Measurements from ENCODE around the gene PLCB4. TPM values are rescaled to one million over a fixed set of nuclear protein-coding genes. Genes with fewer than 3 reads are reported as not detected.

The PLCB4 gene
- total RNA-seq, 1 experiment from 2014 or later = 10.1 TPM

DNA sequence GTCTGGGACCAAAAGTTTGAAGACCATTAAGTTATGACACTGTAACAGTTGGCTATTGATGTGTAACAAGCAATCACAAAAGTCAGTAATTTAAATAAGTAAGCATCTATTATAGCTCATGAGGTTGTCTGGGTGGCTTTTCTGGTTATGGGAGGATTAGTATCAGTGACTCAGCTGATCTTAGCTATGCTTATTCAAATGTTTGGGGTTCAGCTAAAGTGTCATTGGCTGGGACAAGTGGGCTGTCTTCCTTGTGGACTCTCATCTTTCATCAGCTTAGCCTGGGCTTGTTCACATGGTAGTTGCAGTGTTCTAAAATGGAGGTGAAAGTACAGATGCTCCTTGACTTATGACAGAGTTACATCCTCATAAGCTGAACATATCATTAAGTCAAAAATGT lies 370.9 kb downstream of the PLCB4 start:
- H3K27me3 Mint-ChIP-seq (ENCODE audit: low read depth) = no peaks in the 10 kb centered on the region
- H2AFZ ChIP-seq (ENCODE audit: low read length) = no peak overlapping the region

More for the DNA sequence above, 370.9 kb downstream of the PLCB4 start:
- Histone ChIP-seq H3K14ac (ENCODE audit: insufficient read depth, low read length) (no peak overlapping the region), H3K79me1 (ENCODE audit: insufficient read depth, low read depth, low read length, poor library complexity, severe bottlenecking) (no peaks in the 10 kb centered on the region), H3K9me3 (ENCODE audit: control insufficient read depth, low read depth, low read length) (peaks cover 8% of the 10 kb centered on the region), H3K9ac (ENCODE audit: extremely low read depth, insufficient read length, low read length) (no peak overlapping the region), H4K8ac (replicated peaks; ENCODE audit: insufficient read length, low read depth, low read length) (no peak overlapping the region), H3K4ac (ENCODE audit: low read depth, low read length) (no peak overlapping the region), H4K20me1 (ENCODE audit: control insufficient read depth, insufficient read depth, insufficient read length) (no peaks in the 10 kb centered on the region), H3T11ph (ENCODE audit: low read length) (no peak overlapping the region), H2AK5ac (ENCODE audit: insufficient read length, low read length) (no peak overlapping the region), H2BK20ac (ENCODE audit: low read depth, low read length, poor library complexity, severe bottlenecking) (no peak overlapping the region), H2BK12ac (ENCODE audit: insufficient read length, low read depth, low read length) (no peak overlapping the region), H2BK5ac (ENCODE audit: insufficient read length, low read length) (no peak overlapping the region), H3K79me2 (ENCODE audit: insufficient read depth, low read length) (no peaks in the 10 kb centered on the region), H3K4me1 (ENCODE audit: insufficient read depth, low read length) (no peaks in the 10 kb centered on the region), H3K56ac (ENCODE audit: insufficient read length, low read depth, low read length) (no peak overlapping the region), H4K91ac (ENCODE audit: insufficient read length, low read depth, low read length) (no peak overlapping the region), H4K5ac (ENCODE audit: insufficient read length, low read depth, low read length) (no peak overlapping the region), H2BK120ac (ENCODE audit: low read depth, low read length, poor library complexity, severe bottlenecking) (no peak overlapping the region), H2BK15ac (ENCODE audit: low read depth, low read length) (no peak overlapping the region), H3K23ac (ENCODE audit: insufficient read length, low read depth, low read length) (no peak overlapping the region), H3K4me2 (ENCODE audit: insufficient read depth, insufficient read length, low read length) (no peak overlapping the region), H3K27ac (ENCODE audit: insufficient read length, low read depth, low read length) (no peak overlapping the region), H3K27me3 (ENCODE audit: insufficient read depth, low read length) (no peaks in the 10 kb centered on the region), H3K18ac (ENCODE audit: insufficient read length, low read depth, low read length) (no peak overlapping the region), H3K23me2 (ENCODE audit: insufficient read length, low read depth, low read length, poor library complexity, severe bottlenecking) (no peaks in the 10 kb centered on the region)
- no peak overlapping the region for H3K27ac Mint-ChIP-seq
- no peak overlapping the region for H3K4me3 Mint-ChIP-seq
- H3K36me3 Mint-ChIP-seq (ENCODE audit: insufficient read depth in 1 of 3, low read depth in 3 of 3) = peaks cover 27 to 33% (median 33%) of the 10 kb centered on the region in 3 experiments
- DNase-seq = no peak
- TF ChIP-seq, protein P1, sequence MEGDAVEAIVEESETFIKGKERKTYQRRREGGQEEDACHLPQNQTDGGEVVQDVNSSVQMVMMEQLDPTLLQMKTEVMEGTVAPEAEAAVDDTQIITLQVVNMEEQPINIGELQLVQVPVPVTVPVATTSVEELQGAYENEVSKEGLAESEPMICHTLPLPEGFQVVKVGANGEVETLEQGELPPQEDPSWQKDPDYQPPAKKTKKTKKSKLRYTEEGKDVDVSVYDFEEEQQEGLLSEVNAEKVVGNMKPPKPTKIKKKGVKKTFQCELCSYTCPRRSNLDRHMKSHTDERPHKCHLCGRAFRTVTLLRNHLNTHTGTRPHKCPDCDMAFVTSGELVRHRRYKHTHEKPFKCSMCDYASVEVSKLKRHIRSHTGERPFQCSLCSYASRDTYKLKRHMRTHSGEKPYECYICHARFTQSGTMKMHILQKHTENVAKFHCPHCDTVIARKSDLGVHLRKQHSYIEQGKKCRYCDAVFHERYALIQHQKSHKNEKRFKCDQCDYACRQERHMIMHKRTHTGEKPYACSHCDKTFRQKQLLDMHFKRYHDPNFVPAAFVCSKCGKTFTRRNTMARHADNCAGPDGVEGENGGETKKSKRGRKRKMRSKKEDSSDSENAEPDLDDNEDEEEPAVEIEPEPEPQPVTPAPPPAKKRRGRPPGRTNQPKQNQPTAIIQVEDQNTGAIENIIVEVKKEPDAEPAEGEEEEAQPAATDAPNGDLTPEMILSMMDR (conservative IDR thresholded peaks at IDR 0.05) = no peak
- peaks cover under 1 to 2% of the 10 kb centered on the region in 2 experiments; a peak in 3 of 4 replicates for H3K4me1 Mint-ChIP-seq
- H3K9me3 Mint-ChIP-seq = peaks cover 5 to 7% of the 10 kb centered on the region in 2 experiments
